SU-DHL-6 (cell line): ENCODE data around the gene FSHB.

Source experiments
- CTCF ChIP-seq: fragments of 200-600 bp; sonication (generic); IDR thresholded peaks from one replicate; pipeline ENCODE4 v1.5.1; 2017; ENCODE audit warnings: antibody characterized with exemption, mild to moderate bottlenecking, low read length, moderate library complexity; ENCODE audit not compliant: insufficient read depth, poor library complexity, severe bottlenecking
- EZH2phosphoT487 ChIP-seq: fragments of 200-600 bp; sonication (generic), shearing (Covaris generic); conservative IDR thresholded peaks from 2 replicates; pipeline ENCODE4 v1.6.1; 2018; ENCODE audit warnings: mild to moderate bottlenecking, antibody characterized with exemption, low read length, moderate library complexity, mixed read lengths

DNA sequence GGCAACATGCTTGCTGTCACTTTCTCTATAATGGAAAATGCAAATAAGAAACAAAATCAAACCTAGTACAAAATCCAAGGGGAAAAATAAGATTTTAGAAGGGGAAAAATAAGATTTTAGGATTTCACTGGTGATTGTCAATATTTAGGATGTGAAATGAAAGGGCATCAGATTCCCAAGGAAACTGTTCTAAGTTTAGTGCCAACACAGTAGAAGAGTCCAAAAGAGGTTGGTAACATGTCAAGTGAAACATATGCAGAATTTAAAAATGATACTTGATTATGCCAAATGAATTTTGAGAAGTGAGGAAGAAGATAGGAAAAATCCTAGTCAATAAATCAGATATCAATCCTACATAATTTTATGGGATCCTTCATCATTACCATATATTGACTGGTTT, 46.4 kb downstream of the FSHB start:
- TF ChIP-seq CTCF, result no peak
- no peak for TF ChIP-seq EZH2phosphoT487
